ENCODE measurements around the gene VCP.

Gene VCP

GRCh38 chr9:35102769-35103659, 30.6 kb upstream of the VCP start, which contains the start of gene STOML2:
TSS of gene STOML2 (minus strand) at chr9:35103131. CDS start at chr9:35103094, 37 bp downstream.
- peak; percentile 99 for DNase-seq

- no peak for DNase-seq
Observed at GRCh38 chr9:35102465-35102768, 30.0 kb upstream of the VCP start.

DNA sequence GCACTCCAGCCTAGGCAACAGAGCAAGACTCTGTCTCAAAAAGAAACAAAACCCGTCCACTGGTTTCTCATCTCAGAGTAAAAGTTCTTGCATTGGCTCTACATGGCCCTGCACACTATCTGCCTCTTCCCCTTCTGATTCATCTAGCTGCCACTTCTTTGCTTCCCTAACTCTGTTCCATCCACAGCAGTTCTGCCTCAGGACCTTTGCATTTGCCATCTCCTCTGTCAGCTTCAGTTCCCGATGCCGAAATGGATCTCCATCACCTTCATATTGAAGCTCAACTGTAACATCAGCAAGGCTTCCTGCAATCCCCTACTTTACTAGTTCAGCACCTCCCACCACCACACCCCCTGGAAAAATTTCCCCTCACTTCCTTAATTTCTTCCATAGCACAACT, 25.1 kb upstream of the VCP start:
- DNase-seq, result no peak

- peak; percentile 90 for DNase-seq
Observed at GRCh38 chr9:35096035-35096849, 23.8 kb upstream of the VCP start, which contains the start of gene PIGO. TSS of gene PIGO (minus strand) at chr9:35096591. CDS start at chr9:35095565, 1,026 bp downstream.

DNA sequence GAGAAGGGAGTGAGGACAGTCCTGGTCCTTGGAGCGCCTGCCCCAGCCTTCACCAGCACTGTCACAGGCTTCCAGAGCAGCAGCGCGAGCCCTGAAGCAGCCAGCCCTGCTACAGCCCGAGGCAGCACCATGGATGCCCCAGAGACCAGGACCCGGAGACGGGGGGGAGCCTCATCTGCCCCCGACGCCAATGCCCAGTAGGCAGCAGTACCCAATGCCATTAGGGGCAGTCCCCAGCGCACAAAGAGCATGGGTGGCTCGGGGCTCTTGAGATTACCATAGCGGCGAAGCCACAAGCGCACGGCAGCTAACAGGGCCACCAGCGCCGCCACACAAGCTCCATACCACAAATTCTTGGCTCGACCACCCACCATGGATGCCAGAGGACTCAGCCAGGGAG, 19.1 kb upstream of the VCP start:
- no peak for DNase-seq

DNA sequence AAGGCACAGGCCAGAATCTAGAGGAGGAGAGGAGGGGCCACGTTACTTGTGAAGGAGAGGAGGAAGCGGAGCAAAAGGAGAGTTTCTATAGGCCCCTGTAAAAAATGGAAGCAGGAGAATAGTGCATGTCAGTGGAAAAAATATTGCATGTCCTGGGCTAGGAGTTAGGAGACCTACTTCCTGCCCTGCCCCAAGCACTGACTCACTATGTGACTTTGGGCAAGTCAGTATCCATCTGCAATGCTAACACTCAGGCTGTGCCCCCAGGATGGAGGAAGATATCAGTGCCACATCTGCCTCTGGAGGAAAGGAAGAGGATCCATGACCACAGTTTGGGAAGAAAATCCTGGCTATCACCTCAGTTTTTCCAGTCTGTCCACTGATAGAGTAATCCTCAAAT, 17.0 kb upstream of the VCP start:
- DNase-seq, result no peak

DNA sequence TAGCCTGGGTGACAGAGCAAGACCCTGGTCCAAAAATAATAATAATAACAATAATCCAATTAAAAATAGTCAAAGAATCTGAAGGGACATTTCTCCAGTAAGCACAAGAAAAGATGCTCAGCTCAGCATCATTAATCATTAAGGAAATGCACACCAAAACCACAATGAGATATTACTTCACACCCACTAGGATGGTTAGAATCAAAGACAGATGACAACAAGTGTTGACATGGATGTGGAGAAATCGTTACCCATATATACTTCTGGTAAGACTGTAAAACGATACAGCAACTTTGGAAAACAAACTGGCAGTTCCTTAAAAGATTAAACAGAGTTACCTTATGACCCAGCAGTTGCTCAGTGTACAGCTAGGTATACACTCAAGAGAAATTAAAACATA, 12.7 kb upstream of the VCP start:
- DNase-seq, result no peak

DNA sequence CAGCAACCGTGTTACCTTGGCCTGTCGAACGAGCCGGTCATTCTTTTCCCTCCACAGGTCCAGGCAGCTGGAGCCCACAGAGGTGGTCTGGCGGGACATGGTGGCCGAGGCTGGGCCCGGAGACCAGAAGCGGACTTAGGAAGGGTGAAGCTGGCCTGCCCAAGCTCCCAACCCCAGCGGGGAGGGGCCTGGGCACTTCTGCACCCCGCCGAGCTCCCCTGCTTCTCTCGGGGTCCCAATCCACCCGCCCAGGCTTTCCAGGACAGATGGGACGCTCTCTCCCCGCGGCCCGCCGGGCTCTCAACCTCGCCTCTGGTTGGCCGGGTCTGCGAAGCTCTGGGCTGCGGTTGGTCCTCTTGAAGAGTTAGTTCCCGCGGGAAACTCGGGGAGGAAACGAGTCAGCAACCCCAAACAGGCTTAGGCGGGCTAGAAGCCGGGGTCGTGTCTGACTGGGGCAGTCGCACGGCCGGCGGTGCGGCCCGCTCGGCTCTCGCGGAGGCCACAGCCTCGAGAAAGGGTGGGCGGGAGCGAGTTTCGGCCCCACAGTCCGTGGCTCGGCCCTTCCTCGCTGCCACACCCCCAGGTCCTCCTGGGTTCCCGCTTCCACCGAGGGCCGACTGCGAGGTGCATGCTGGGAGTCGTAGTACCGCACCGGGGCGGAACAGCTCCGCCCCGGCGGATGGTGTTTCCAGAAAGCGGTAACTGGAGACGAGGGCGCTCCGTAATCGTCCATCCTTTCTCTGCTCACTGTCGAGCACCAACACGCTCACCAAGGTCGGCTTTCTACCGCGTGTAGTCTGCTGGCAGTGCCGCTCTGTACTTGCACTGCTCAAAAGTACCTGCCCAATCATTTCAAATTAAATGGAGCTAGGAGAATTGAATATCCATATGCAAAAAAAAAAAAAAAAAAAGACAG, 7.3 kb upstream of the VCP start, which contains the start of gene FANCG:
Gene FANCG, minus strand, starts transcription at position 517 of the 916 bp plus-strand sequence. Its CDS starts 418 bp downstream, at position 99.
- peak; percentile 98 for DNase-seq

GRCh38 chr9:35079041-35079425, 6.6 kb upstream of the VCP start:
- peak; percentile 42 for DNase-seq

DNA sequence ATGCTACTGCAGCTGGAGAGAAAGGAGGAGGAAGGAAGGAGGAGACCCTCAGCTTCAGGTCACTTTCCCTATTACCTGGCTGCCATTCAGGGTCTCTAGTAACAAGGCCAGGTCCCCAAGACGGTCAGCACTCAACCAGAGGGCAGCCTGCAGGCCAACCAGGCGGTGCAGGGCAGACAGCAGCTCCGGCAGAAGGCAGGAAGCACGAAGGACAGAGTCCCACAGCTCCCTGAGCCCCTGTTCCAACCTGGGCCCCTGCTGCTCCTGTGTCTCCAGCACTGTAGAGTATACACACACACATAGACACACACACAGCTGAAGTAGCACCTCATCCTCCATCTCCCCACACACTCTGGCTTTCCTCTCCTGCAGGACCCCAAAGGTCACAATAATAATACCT, 5.6 kb upstream of the VCP start:
- DNase-seq, result no peak

GRCh38 chr9:35076848-35077247, 4.4 kb upstream of the VCP start:
- no peak for DNase-seq

DNA sequence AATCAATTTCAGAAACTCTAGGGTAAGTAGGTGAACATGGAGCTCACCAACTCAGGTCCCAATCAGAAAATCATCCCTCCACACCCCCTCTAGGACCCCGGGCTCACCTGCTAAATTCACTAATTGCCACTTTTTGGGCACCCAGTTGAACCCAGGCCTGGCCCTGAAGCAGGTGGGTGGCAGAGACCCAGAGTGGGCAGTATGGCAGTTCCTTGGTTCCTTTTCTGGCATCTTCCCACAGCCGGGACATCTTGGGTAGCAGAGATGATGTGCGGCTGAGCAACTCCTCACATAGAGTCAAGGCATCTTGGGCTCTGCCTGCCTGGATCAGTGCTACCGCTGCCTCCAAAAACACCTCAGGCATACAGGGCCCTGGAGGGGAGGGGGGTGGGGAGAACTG, 2.9 kb upstream of the VCP start:
- no peak for DNase-seq

- DNase-seq, result no peak
Observed at GRCh38 chr9:35074791-35075190, 2.4 kb upstream of the VCP start.

- no peak for DNase-seq
Observed at GRCh38 chr9:35074141-35074540, 1.7 kb upstream of the VCP start.

DNA sequence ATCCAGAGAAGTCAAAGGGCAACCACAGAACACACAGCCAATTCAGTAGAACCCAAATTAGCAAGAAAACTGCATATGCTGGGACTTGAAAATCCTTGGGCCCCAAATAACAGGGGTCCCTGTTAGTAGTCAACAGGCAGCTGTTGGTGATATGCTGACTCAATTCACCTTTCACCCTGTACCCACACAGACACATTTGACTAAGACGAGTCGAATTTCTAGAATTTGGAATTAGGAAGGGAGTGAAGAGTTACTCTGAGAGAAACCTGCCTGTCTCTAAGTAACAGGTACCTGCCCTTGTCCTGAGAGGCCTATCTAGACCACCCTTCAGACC, 821 bp upstream of the VCP start:
- DNase-seq, result no peak

GRCh38 chr9:35071814-35072460, 488 bp downstream of the VCP start:
- peak; percentile 79 for DNase-seq

DNA sequence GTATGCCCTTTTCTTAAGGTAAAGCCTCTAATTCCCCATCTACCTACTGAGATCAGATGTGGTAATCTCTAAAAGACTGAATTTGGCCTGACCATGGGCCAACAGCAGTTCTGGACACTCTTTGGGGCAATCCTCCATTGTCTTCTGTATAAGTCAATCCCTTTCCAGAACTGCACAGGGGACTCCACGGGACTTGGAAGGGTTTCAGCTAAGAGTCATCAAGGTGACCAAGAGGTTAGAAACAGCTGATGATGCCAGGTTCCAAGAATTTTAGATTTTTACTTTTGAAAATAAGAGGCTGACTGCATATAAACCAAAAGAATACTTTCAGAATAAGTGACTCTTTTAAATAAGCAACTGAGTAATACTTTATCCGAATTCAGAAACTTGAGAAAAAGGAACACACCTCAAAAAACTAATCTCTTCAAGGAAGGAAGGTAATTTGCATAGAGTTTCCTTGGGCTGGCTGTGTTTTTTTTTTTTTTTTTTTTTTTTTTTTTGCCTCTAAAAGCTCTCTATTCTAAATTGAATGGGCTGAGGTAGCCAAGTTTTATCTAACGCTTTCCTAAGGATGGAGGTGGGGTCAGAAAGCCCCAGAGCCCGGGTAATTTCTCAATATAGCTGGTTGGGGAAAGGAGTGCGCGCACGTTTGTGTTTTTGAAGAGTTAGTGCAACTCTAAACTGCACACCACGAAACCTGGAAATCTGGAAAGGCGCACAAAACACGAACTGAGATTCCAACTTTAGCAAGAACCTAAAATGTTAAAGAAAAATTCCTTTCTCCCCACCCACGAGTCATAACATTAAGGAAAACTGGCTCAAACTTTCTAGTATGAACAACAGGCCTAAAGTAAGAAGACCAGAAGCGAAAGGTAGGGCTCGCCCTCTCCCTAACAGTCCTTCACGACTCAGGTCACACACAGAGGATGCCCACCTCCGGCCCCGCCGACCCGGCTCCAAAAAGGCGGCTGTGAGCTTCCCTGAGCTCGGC, 1.3 kb downstream of the VCP start:
- no peak for DNase-seq

GRCh38 chr9:35069020-35069419, 3.4 kb downstream of the VCP start:
- no peak for DNase-seq

GRCh38 chr9:35067056-35067455, 5.4 kb downstream of the VCP start:
- no peak for DNase-seq

GRCh38 chr9:35060548-35061207, 11.7 kb downstream of the VCP start:
- no peak for DNase-seq

DNA sequence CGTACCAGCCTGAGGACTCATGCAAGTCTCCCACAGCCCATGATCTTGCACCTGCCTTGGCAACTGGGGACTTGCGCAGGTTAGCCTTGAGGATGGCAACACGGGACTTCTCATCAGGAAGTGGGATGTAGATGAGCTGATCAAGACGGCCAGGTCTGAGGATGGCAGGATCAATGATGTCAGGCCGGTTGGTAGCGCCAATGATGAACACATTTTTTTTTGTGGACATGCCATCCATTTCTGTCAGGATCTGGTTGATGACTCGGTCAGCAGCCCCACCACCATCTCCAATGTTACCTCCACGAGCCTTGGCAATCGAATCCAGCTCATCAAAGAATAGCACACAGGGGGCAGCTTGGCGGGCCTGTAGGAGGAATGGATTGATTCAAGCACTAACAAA, 13.0 kb downstream of the VCP start:
- no peak for DNase-seq

All from NCI-H1092 treated with DMSO at 0.1 percent for 48 hours (cell line).